ENCODE measurements around the gene ATP11A.
"Not testable (repeated sequence)": the region's sequence is repeated elsewhere in the genome, so short reads cannot be mapped to it uniquely, and the experiment has no call there.

The ATP11A gene

DNA sequence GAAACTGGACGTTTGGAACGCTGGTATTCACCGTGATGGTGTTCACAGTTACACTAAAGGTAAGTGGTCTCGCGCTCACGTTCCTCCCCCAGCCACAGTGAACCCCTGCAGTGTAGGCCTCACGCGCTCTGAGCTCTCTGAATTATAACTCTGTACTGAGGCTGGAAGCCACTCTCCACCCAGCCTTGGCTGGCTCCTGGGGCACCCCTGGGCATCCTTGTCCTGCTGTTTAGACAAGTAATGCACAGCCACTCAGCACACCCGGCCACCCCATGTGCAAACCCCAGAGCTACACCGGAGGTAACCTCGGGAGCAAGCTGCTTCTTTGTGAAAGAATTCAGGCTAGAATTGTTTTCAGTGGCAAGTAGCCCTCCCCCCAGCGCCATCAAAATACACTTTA, 181.9 kb downstream of the ATP11A start:
- DNase-seq = no peak

DNA sequence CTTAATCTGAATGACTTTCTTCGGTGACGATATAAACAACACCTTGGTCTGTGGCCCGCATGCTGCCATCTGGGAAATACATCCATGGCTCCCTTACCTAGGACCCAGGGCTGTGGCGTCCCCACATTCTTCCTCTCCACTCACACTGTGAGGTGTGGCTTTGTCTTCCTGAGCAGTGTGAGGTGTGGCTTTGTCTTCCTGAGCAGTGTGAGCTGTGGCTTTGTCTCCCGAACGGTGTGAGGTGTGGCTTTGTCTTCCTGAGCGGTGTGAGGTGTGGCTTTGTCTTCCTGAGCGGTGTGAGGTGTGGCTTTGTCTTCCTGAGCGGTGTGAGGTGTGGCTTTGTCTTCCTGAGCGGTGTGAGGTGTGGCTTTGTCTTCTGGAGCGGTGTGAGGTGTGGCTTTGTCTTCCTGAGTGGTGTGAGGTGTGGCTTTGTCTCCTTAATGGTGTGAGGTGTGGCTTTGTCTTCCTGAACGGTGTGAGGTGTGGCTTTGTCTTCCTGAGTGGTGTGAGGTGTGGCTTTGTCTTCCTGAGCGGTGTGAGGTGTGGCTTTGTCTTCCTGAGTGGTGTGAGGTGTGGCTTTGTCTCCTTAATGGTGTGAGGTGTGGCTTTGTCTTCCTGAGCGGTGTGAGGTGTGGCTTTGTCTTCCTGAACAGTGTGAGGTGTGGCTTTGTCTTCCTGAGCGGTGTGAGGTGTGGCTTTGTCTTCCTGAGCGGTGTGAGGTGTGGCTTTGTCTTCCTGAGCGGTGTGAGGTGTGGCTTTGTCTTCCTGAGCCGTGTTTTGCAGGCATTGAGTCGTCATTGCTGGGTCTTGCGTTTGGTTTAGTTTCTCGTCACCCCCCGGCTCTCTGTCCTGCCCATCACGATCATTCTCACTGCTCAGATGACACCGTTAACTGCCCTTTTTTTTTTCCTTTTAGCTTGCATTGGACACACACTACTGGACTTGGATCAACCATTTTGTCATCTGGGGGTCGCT, 183.1 kb downstream of the ATP11A start:
- not testable (repeated sequence) for DNase-seq

DNA sequence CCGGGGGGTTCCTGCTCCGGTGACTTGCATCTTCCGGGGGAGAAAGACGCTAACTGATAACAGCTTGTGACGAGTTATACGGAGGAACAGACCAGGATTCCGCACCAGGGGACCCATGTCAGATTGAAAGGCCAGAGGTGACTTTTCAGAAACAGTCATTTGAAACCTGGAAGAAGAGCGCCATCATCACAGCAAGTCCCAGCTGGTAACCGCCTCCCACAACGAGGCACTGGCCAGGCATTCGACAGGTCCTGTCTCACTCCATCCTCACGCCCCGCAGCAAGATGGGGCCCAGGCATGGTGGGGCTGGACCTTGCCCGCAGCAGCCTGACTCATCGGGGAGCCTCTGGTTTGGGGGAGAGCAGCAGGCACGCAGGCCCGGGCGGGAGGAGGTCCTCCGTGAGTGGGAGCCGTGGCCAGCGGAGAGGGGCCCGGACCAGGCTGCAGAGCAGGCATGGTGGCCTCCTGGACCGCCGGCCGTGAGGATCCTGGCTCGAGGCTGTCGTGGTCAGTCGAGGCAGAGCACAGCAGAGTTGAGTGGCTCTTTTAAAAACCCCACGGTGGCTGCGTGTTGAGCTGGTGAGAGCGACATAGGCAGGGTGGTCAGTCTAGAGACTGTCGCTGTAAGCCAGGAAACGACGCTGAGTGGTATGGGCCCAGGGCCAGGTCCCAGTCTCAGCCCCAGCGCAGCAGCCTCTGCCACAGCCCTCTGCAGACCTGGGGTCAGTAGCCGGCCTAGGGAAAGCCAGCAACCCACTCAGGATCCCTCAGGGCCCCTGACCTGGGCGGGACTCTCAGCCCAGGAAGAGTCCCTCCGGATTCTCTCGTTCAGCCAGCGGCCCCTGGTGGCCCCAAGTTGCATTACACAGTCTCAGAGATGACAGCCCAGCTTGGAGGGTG, 184.3 kb downstream of the ATP11A start:
- DNase-seq = no peak

DNA sequence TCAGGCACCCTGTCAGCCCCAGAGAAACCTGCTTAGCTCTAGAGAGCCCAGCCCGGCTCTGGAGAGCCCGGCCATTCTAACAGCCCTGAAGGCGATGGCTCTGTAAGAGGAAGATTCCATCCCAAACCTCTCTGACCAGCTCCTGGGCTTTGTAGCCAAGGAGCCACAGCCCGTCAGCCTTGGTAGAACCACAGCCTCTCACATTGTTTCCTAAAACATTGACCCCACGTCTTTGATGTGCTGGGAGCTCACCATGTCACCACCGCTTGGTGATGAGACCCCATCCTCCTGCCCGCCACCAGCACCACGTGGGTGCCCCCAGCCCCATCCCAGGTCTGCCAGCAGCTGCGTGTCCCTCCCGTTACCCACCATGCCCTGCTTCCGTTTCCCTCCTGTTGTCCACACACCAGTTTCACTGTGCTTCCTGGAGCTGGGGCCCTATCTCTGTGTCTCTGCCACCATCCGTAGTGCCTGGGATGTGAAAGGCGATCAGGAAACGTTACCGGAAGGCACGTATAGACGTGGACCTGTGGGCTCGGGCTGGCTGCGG, 185.0 kb downstream of the ATP11A start:
- no peak for DNase-seq

DNA sequence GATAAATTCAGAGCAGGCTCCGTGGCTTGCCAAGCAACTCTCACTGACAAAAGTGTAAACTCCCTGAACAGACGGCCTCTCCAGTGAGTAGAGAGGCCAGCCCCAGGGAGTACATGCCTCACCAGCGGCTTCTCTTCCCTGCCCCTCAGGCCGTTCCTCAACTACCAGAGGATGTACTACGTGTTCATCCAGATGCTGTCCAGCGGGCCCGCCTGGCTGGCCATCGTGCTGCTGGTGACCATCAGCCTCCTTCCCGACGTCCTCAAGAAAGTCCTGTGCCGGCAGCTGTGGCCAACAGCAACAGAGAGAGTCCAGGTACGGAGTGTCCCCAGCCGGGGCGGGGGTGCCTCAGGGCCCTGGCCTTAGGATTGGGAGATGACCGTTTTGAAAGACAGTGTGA, 185.8 kb downstream of the ATP11A start:
- no peak for DNase-seq

DNA sequence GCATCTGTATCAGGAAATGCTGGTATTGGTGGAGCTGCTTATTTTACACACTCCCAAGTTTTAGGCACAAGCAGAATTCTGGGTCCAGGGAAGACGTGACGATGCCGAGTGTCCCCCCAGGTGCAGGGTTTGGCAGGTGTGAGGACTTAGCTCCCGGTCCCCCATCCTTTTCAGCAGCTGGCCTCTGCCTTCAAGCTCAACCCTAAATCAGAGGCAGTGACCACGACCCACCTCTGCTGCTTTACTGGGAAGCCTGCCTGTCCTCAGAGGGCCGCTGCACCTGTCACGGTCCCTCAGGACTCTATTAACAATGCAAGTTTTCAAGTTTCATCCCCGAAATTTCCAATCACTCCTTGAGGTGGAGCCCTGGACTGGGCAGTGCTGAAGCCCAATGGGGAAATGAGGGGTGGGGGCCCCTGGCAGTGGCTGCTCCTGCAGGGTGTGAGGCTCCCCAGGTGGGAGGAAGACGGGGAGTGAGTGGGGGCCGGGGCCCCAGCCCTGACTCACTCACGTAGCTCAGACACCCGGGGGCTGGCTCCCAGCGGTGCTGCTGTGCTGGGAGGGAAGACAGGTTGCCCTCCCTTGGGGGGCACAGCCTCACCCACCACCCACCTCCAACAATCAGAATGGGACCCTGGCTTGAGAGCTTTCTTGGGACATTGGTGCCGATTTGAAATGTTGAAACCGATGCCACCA, 186.6 kb downstream of the ATP11A start:
- no peak for DNase-seq

DNA sequence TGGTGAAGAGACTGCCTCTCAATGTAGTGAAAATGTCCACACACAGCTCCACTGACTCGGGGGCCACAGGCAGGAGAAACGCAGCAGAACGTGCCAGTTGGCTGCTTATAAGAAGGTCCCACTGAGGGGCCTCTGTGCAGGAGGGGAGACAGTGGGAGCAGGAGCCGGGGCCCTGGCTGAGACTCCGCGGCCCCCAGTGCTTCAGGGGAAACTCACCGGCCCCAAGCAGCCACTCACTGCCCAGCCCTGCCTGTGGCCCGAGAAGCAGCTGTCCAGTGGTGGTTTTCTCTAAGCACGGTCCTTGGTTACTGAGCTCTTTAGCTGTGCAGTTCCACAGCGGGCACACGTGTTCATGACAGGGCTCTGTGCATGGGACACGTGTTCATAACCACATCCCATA, 187.2 kb downstream of the ATP11A start:
- DNase-seq = no peak

DNA sequence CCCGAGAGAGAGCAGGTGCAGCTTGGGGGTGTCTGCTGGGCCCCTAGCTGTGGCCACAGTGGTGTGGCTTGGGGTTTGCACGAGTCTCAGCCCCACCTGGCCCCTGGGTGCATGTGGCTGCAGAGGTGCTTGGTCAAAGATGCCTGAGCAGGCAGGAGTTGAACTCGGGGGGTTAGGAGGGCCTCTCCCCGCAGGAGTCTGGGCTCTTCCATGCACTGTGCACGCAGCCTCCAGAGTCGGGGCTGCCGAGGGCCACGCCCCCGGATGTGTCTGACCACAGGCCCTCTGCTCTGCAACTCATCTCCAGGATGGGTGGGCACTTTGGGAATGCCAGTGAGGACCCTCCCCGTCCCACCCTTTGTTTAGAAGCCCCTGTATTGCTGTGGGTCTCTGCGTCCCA, 187.7 kb downstream of the ATP11A start:
- no peak for DNase-seq

DNA sequence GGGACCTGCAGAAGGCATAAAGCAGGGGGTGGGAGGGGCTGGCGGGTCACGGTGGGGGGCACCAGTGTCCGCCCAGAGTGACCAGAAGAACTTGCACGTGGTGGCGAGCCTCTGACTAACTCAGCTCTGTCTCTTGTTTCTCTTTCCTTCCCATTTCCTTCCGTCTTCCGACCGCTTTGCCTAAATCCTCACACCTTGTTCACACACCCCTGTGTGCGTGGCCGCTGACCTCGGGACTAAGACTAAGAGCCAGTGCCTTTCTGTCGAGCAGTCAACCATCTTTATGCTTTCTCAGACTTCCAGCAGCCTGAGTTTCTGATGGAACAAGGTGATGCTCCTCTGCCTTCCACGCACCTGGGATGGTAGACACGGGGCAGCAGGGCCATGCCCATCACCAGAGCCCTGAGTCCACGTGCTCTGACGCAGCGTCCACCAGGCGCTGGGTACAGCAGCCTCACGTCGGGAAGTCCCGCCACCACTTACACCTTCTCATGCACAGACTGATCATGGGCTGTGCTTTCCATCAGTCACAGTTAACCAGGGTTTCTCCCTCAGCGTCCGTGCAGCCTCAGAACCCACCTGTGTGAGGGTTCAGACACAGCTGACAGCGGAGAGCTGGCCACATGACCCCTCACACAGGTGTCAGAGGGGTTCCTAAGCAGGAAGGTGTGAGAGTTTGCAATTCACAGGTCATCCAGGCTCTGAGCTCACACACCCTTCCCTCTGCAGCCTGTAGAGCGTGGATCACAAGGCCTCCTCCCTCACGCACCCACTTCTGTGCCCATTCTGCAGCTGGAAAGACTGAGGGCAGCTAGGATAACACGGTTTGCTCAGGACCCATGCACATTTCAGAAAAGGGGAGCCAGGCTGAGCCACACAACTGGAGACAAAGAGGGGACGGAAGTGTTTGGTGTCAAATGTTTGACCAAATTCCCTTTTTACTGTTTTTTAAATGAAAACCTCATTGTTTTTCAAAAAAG, 188.4 kb downstream of the ATP11A start:
- no peak for DNase-seq

DNA sequence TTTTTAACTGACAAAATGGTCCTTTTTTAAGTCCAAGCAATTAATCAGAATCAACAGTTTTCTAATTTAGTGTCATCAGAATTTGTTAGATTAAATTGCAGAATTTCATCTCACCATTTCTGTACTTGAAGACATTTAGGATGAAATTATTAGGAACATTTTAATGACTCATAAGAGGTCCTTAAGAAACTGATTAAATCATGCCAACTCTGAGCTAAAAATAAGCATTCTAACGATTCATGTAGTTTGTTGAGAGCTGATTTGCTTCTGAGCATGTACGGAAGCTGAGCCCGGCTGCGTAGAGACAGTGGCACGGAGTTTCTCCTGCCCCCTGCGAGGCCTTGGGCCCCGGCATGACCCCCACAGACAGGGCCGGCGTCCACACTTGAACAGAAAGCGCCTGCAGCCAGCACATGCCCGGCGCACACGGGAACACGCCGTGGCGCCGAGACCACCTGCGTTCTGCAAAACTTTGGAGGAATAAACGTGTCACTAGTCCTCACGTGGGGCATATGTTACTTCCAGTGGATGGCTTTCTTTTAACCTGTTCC, 189.5 kb downstream of the ATP11A start:
- no peak for DNase-seq

DNA sequence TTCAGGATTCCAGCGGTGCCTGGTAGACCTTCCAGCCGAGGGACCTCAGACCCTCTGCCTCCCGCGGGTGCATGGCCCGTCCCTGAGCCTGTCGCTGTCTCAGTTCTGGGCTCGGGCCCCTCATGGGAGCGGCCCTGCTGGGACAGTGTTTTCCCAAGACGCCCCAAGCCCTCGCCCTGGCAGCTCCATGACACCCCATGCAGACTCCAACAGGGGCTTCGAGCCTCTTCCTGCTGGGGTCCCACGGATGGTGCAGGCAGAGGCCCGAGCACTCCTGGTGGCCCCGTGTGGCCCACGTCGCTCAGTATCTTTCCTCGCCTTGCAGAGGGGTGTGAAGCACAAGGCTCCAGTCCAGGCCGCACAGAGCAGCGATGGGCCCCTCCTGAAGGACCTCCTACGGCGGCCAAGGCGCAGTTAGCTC, 190.4 kb downstream of the ATP11A start:
- no peak for DNase-seq

DNA sequence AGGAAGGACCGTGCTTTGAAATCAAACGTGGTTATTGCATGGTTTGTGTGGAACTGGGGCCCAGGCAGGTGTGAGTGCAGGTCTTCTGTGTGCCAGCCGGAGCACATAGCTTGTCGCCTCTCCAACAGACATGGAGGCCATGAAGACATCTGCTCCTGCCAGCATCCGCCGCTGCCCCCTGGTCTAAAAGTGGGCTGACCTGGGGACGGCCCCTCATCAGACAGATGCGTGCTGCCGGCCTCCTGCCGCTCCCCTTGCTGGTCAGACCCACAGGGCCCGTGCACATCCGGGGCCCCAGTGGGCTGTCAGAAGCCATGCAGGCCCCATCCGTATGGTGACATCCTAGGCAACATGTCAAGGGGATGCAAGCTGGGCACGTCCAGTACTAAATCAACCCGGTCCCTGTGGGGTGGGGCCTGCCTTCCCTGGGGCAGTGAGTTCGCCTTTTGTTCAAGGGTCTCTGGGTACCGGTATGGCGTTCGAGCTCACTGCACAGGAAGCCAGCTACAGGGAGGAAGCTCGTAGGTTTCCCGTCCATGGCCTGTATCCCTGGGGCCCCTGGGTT, 191.2 kb downstream of the ATP11A start:
- no peak for DNase-seq

DNA sequence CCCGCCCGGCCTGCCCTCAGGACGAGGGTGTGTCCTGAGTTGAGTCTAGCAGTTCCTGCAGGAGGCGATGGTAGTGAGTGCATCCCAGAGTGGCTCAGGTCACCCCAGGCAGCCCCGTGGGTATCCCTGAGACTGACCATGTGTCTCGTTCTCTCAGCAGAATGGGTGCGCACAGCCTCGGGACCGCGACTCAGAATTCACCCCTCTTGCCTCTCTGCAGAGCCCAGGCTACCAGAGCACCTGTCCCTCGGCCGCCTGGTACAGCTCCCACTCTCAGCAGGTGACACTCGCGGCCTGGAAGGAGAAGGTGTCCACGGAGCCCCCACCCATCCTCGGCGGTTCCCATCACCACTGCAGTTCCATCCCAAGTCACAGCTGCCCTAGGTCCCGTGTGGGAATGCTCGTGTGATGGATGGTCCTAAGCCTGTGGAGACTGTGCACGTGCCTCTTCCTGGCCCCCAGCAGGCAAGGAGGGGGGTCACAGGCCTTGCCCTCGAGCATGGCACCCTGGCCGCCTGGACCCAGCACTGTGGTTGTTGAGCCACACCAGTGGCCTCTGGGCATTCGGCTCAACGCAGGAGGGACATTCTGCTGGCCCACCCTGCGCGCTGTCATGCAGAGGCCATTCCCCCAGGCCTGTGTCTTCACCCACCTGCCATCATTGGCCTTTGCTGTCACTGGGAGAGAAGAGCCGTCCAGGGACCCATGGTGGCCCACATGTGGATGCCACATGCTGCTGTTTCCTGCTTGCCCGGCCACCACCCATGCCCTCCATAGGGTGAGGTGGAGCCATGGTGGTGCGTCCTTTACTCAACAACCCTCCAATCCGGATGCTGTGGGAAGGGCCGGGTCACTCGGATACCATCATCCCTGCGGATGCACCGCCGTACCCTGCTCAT, 192.1 kb downstream of the ATP11A start:
- DNase-seq = no peak

DNA sequence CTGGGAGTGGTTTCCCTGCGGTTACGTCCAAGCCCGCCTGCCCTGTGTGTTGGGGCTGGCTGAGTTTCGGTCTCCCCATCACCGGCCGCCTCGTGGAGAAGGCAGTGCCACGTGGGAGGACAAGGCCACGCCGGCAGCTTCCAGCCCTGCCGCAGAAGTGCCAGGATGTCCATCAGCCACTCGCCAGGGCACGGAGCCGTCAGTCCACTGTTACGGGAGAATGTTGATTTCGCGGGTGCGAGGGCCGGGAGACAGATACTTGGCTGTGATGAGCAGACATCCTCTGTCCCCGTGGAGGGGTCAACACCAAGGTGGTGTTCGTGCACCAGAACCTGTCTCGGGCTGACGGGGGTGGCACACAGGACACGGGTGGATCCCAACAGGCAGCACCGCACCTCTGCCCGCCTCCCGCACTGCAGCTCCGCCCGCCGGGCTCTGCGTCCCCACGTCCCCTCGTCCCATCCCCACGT, 192.8 kb downstream of the ATP11A start:
- DNase-seq = no peak

DNA sequence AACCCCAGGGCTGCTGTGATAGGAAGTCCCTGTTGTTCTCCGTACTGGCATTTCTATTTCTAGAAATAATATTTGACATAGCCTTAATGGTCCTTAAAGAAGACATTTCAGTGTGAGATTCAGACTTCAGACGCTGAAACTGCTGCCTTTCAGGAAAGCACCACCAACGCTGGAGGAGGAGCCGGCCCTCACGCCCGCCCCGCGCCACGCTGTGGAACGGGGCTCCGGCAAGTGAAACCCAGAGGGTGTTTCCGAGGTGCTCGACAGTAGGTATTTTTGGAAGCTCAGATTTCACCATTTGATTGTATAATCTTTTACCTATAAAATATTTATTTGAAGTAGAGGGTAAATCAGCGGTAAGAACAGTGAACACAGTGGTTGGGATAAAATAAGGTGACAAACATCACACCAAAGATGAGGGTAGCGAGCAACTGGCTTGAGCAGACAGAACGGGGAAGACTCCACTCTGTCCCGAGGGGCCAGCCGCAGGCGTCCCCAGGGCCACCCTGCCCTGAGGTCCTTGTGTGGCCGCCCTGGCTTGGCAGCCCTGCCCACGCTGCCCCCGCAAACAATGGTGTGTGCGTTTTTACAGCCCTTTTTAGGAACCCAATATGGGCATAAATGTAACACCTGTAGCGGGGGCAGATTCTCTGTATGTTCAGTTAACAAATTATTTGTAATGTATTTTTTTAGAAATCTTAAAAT, 193.6 kb downstream of the ATP11A start:
- no peak for DNase-seq

DNA sequence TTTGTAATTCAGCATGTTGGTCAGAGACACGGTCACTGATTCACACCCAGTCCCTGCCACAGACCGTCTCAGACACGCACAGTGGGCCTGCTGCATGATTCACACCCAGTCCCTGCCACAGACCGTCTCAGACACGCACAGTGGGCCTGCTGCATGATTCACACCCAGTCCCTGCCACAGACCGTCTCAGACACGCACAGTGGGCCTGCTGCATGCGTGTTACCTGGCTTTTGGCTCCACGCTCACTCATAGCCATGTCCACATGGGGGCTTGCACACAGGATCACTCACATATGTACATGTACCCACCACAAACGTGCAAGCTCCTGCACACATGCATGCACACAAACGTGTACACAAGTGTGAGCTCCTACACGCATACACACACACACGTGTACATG, 194.9 kb downstream of the ATP11A start:
- not testable (repeated sequence) for DNase-seq

DNA sequence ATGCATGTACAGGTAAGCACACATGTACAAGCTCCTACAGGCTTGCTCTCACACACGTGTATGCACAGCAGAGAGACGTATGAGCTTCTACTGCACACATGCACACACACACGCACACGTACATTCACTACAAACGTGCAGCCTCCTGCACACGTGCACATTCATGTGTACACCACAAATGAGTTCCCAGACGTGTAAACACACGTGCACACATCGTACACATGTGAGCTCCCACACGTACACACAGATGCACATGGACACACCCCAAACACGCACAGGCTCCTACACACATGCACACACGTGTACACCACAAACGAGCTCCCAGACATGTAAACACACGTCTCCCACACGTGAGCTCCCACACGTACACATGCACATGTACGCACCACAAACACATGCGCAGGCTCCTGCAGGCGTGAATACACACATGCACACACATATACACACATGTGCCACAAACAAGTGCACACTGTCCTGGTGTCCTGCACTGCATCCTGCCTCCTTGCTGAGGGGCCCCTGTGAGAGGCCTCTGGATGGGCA, 195.5 kb downstream of the ATP11A start:
- no peak for DNase-seq

DNA sequence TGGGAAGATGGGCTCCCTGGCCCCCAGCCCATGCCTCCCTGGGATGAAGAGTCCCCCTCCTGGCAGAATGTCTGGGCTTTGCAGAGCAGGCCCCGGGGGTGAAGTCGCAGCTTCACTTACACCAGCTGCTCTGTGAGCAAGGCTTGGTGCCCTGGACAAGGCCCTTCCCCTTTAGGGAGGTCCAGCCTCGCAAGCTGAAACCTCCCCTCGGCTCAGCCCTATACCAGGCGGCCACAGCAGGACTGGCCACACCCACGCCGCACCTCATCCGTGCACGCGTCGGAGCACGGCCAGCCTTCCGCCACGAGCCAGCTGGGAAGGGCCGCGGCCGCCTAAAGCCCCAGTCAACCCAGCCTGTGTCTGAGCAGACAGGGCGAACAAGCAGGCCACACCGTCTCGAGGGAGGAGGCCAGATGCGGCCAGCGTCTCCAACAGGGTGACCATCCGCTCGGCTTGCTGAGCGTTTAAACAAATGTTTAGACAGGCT, 196.0 kb downstream of the ATP11A start:
- DNase-seq = no peak

Data from SIG-M5 (cell line).